Small intestine (tissue), 7 donors: ENCODE measurements around the gene INTS1. TPM values are rescaled to one million over a fixed set of nuclear protein-coding genes. Genes with fewer than 3 reads are reported as not detected.
A peak's percentile ranks its signal among the peaks of the same experiment; 100 is the strongest.

Source experiments
- DNase-seq, 2 donors: peaks; one replicate each; pipeline versions ENCODE4 v3.0.0 to v3.0.0-alpha.2; 2013
- FAIRE-seq: peaks from 2 replicates; lab custom pipeline; 2012; peaks lifted over from hg19 to GRCh38; lab: Jason Lieb, UNC
- H3K27ac ChIP-seq, 3 donors: one replicate each; pipeline ENCODE4 v1.5.1; 2013; ENCODE audit warnings: low read length in 2 of 3, mild to moderate bottlenecking in 2 of 3, control low read depth in 1 of 3, inconsistent platforms in 1 of 3, low read depth in 1 of 3, moderate library complexity in 1 of 3
- H3K27me3 ChIP-seq, 3 donors: one replicate each; pipeline ENCODE4 v1.6.1; 2013; ENCODE audit warnings: low read length in 3 of 3, inconsistent platforms in 1 of 3; ENCODE audit not compliant: control insufficient read depth in 3 of 3, insufficient read depth in 3 of 3
- H3K36me3 ChIP-seq, 3 donors: one replicate each; pipeline ENCODE4 v1.6.1; 2013; ENCODE audit warnings: low read length in 3 of 3, inconsistent platforms in 1 of 3, low read depth in 1 of 3, mild to moderate bottlenecking in 1 of 3, moderate library complexity in 1 of 3; ENCODE audit not compliant: control insufficient read depth in 3 of 3, insufficient read depth in 2 of 3
- H3K4me1 ChIP-seq, 3 donors: one replicate each; pipeline ENCODE4 v1.6.1; 2013; ENCODE audit warnings: low read length in 2 of 3, inconsistent platforms in 1 of 3, low read depth in 1 of 3, mild to moderate bottlenecking in 1 of 3, moderate library complexity in 1 of 3; ENCODE audit not compliant: control insufficient read depth in 3 of 3, insufficient read depth in 2 of 3
- H3K4me3 ChIP-seq, 3 donors: one replicate each; pipeline ENCODE4 v1.5.1; 2013; ENCODE audit warnings: low read length in 3 of 3, control low read depth in 1 of 3, inconsistent platforms in 1 of 3, low read depth in 1 of 3, mild to moderate bottlenecking in 1 of 3, moderate library complexity in 1 of 3
- H3K9me3 ChIP-seq, 2 donors: one replicate each; pipeline ENCODE4 v1.6.1; 2013; ENCODE audit warnings: low read depth in 1 of 2, low read length in 1 of 2; ENCODE audit not compliant: control insufficient read depth in 2 of 2, insufficient read depth in 1 of 2
- WGBS, 3 donors: extraction: QIAGEN DNeasy Blood & Tissue Kit; methylation state at CpG; one replicate each; pipeline ENCODE4 v1.1.7; 2013; 5-methylcytosine and 5-hydroxymethylcytosine counted together
- polyA plus RNA-seq, 4 donors: library from polyadenylated mRNA; stranded (reverse) in 3 of 4; unstranded in 1 of 4; fragments of 200-250 nt in 3 of 4; fragments of 120-200 nt in 1 of 4; gene quantifications; one replicate each; pipeline versions ENCODE4 v1.2.1 to v1.2.3, GENCODE V29; 2013
- donor health status: healthy with polysubstance abuse.
- donor health status: control.
- donor health status: control.
- donor health status: Bipolar disorder and iron deficiency.
- donor health status: healthy.

The INTS1 gene
- polyA plus RNA-seq, 4 donors = 48.9 to 83.2 (median 68.9) TPM

GRCh38 chr7:1476859-1477258, 27.3 kb downstream of the INTS1 start:
- Histone ChIP-seq H3K36me3 (peaks cover 18 to 99% (median 26%) of the 10 kb centered on the region in 3 donors), H3K4me1 (peaks cover 0 to 8% (median 4%) of the 10 kb centered on the region in 3 donors), H3K27ac (no peak overlapping the region), H3K27me3 (no peaks in the 10 kb centered on the region), H3K4me3 (no peak overlapping the region), H3K9me3 (no peaks in the 10 kb centered on the region)
- WGBS, 3 donors = 68 to 80% (median 75%) methylated on average over 11 to 15 of the region's 15 CpGs
- DNase-seq = no peak
- no peak for FAIRE-seq

GRCh38 chr7:1475991-1476390, 28.2 kb downstream of the INTS1 start:
- Histone ChIP-seq H3K4me3 (no peak overlapping the region), H3K27ac (no peak overlapping the region), H3K9me3 (no peaks in the 10 kb centered on the region), H3K27me3 (no peaks in the 10 kb centered on the region), H3K4me1 (peaks cover 0 to 8% (median 4%) of the 10 kb centered on the region in 3 donors), H3K36me3 (peaks cover 16 to 99% (median 23%) of the 10 kb centered on the region in 3 donors)
- 95 to 98% (median 95%) methylated on average over 22 of the region's 22 CpGs for WGBS, 3 donors
- no peak for FAIRE-seq
- DNase-seq = no peak

GRCh38 chr7:1475393-1475792, 28.8 kb downstream of the INTS1 start:
- Histone ChIP-seq H3K27me3 (no peaks in the 10 kb centered on the region), H3K36me3 (peaks cover 15 to 99% (median 22%) of the 10 kb centered on the region in 3 donors), H3K4me1 (peaks cover 0 to 8% (median 4%) of the 10 kb centered on the region in 3 donors), H3K4me3 (no peak overlapping the region), H3K27ac (no peak overlapping the region), H3K9me3 (no peaks in the 10 kb centered on the region)
- WGBS, 3 donors = 93 to 94% (median 93%) methylated on average over 17 of the region's 17 CpGs
- no peak for FAIRE-seq
- DNase-seq = no peak

GRCh38 chr7:1474736-1475135, 29.5 kb downstream of the INTS1 start:
- WGBS, 3 donors = 81 to 88% (median 84%) methylated on average over 24 of the region's 24 CpGs
- no peaks in the 10 kb centered on the region for H3K9me3 ChIP-seq
- DNase-seq (no peak), FAIRE-seq (no peak)
- H3K36me3 ChIP-seq = peaks cover 12 to 99% (median 16%) of the 10 kb centered on the region in 3 donors
- H3K4me1 ChIP-seq = peaks cover 0 to 8% (median 4%) of the 10 kb centered on the region in 3 donors
- no peak overlapping the region for H3K4me3 ChIP-seq
- no peak overlapping the region for H3K27ac ChIP-seq
- H3K27me3 ChIP-seq = no peaks in the 10 kb centered on the region

GRCh38 chr7:1473864-1474512, 30.2 kb downstream of the INTS1 start:
- peaks cover 0 to 8% (median 4%) of the 10 kb centered on the region in 3 donors for H3K4me1 ChIP-seq
- H3K27ac ChIP-seq = peak overlapping the region in 2 of 3 donors; percentile 28 to 56
- no peaks in the 10 kb centered on the region for H3K27me3 ChIP-seq
- peaks cover 12 to 99% (median 16%) of the 10 kb centered on the region in 3 donors for H3K36me3 ChIP-seq
- no peak overlapping the region for H3K4me3 ChIP-seq
- 17 to 22% (median 20%) methylated on average over 27 to 37 of the region's 37 CpGs for WGBS, 3 donors
- H3K9me3 ChIP-seq = no peaks in the 10 kb centered on the region
- peak; percentile 93 to 97 for DNase-seq
- FAIRE-seq = no peak

- no peak for DNase-seq
- FAIRE-seq = no peak
- Histone ChIP-seq H3K36me3 (peaks cover 10 to 80% (median 12%) of the 10 kb centered on the region in 3 donors), H3K9me3 (no peaks in the 10 kb centered on the region), H3K27me3 (no peaks in the 10 kb centered on the region), H3K4me1 (peaks cover 3 to 24% (median 4%) of the 10 kb centered on the region in 3 donors), H3K27ac (no peak overlapping the region), H3K4me3 (no peak overlapping the region)
- WGBS, 3 donors = 93 to 97% (median 93%) methylated on average over 20 to 21 of the region's 21 CpGs
These were observed 33.3 kb downstream of the INTS1 start for GRCh38 chr7:1470901-1471300.

GRCh38 chr7:1468643-1469298, 35.4 kb downstream of the INTS1 start:
- no peak for FAIRE-seq

GRCh38 chr7:1468203-1468602, 36.0 kb downstream of the INTS1 start:
- FAIRE-seq = no peak
- WGBS, 3 donors = 86 to 93% (median 92%) methylated on average over 12 to 13 of the region's 13 CpGs
- peaks cover 6 to 54% (median 10%) of the 10 kb centered on the region in 3 donors for H3K36me3 ChIP-seq

More at GRCh38 chr7:1468643-1469298, 35.4 kb downstream of the INTS1 start:
- H3K27me3 ChIP-seq = no peaks in the 10 kb centered on the region
- peaks cover 0 to 28% (median 6%) of the 10 kb centered on the region in 3 donors for H3K4me1 ChIP-seq
- no peaks in the 10 kb centered on the region for H3K9me3 ChIP-seq
- WGBS, 3 donors = 89 to 91% (median 90%) methylated on average over 21 to 24 of the region's 24 CpGs
- H3K4me3 ChIP-seq = no peak overlapping the region
- H3K36me3 ChIP-seq = peaks cover 6 to 60% (median 12%) of the 10 kb centered on the region in 3 donors
- no peak overlapping the region for H3K27ac ChIP-seq
- no peak for DNase-seq

More at GRCh38 chr7:1468203-1468602, 36.0 kb downstream of the INTS1 start:
- Histone ChIP-seq H3K9me3 (no peaks in the 10 kb centered on the region), H3K27ac (no peak overlapping the region), H3K4me1 (peaks cover 0 to 33% (median 6%) of the 10 kb centered on the region in 3 donors), H3K4me3 (no peak overlapping the region), H3K27me3 (no peaks in the 10 kb centered on the region)
- no peak for DNase-seq
